Mucosa of rectum (tissue), 2 donors: ENCODE data around the gene SORCS1.

Source experiments
- H3K27ac ChIP-seq, 2 donors: one replicate each; pipeline ENCODE4 v1.7.0; 2013; ENCODE audit warnings: inconsistent platforms in 2 of 2, low read depth in 2 of 2, low read length in 2 of 2
- H3K27me3 ChIP-seq, 2 donors: one replicate each; pipeline ENCODE4 v1.7.0; 2013; ENCODE audit warnings: low read length in 2 of 2; ENCODE audit not compliant: control insufficient read depth in 2 of 2, insufficient read depth in 2 of 2
- H3K36me3 ChIP-seq, 2 donors: one replicate each; pipeline ENCODE4 v1.7.0; 2013; ENCODE audit warnings: low read length in 2 of 2; ENCODE audit not compliant: control insufficient read depth in 2 of 2, insufficient read depth in 2 of 2
- H3K4me1 ChIP-seq, 2 donors: one replicate each; pipeline ENCODE4 v1.7.0; 2013; ENCODE audit warnings: low read length in 2 of 2, mild to moderate bottlenecking in 1 of 2; ENCODE audit not compliant: control insufficient read depth in 2 of 2, insufficient read depth in 2 of 2
- H3K4me3 ChIP-seq, 2 donors: one replicate each; pipeline ENCODE4 v1.7.0; 2013; ENCODE audit warnings: low read length in 2 of 2
- H3K9ac ChIP-seq, 2 donors: one replicate each; pipeline ENCODE4 v1.7.0; 2013; ENCODE audit warnings: low read length in 2 of 2, low read depth in 1 of 2, mild to moderate bottlenecking in 1 of 2
- H3K9me3 ChIP-seq, 2 donors: one replicate each; pipeline ENCODE4 v1.7.0; 2013; ENCODE audit warnings: low read length in 2 of 2; ENCODE audit not compliant: control insufficient read depth in 2 of 2
- donor health status: healthy.
- donor health status: Normal muscosa, but diverticular disease.

Gene SORCS1

DNA sequence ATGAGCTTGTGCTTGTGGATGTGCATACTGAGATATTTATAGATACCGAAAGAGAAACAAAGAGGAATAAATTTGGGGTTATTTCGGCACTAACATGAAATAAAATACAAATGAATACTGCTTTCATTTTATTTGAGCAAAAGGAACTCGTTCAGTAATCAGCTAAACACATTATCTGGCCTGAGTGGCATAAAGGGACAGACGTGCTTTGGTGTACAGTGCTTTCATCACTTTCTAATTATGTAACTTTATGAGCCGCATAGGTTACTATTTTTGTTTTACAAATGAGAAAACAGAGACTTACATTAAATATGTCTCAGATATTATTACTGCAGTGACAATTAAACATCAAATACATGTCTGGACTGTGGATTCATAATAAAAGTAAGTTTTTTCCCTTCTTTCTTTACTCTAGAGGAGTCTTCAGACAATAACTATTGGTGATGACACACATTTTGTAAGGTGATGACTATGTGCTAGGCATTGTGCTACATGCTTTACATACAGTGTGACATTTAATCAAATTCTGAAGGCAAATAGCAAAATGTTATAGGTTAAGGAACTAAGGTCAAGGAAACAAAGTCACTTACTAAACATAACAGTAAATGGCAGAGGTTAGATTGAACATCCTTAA, 503.3 kb downstream of the SORCS1 start:
- Histone ChIP-seq H3K9me3 (no peaks in the 10 kb centered on the region), H3K27ac (no peak overlapping the region), H3K4me3 (no peak overlapping the region), H3K36me3 (no peaks in the 10 kb centered on the region), H3K4me1 (no peaks in the 10 kb centered on the region), H3K27me3 (no peaks in the 10 kb centered on the region), H3K9ac (no peak overlapping the region)

DNA sequence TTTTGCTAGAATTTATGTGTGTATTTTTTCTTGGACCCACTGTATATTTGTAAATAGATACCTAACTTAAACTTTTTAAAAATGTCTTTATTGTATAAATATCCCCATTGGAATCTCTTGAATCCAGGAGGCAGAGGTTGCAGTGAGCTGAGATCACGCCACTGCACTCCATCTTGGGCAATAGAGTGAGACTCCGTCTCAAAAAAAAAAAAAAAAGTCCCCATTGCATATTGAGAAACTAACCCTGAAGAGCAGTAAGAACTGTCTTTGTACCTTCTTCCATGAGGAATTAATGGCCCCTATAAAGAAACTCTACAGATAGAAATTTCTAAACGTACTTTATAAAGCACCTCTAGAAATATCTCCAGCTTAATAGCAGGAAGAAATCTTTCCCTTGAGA, 504.0 kb downstream of the SORCS1 start:
- H3K36me3 ChIP-seq = no peaks in the 10 kb centered on the region
- no peaks in the 10 kb centered on the region for H3K4me1 ChIP-seq
- no peak overlapping the region for H3K4me3 ChIP-seq
- H3K9me3 ChIP-seq = no peaks in the 10 kb centered on the region
- no peak overlapping the region for H3K9ac ChIP-seq
- no peaks in the 10 kb centered on the region for H3K27me3 ChIP-seq
- no peak overlapping the region for H3K27ac ChIP-seq

DNA sequence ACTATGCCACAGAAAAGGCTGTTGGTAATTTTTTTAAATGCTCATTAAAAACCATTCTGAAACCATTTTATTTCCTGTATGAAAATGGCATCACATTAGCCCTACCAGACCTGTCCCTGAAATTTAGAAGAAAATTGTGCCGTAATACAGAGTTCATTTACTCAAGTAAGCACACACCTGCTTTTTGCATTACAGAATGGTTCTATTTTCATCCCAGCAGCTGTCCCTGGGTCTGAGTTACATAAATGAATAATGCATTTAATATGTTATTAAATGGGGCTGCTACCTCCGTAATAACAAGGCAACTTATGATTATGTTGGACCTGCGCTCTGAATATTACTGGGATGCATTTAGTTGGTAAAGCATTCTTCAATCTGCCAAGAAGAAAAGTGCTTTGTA, 508.9 kb downstream of the SORCS1 start:
- H3K4me3 ChIP-seq = no peak overlapping the region
- no peak overlapping the region for H3K9ac ChIP-seq
- no peaks in the 10 kb centered on the region for H3K36me3 ChIP-seq
- no peak overlapping the region for H3K27ac ChIP-seq
- H3K27me3 ChIP-seq = no peaks in the 10 kb centered on the region
- no peaks in the 10 kb centered on the region for H3K4me1 ChIP-seq
- H3K9me3 ChIP-seq = no peaks in the 10 kb centered on the region

DNA sequence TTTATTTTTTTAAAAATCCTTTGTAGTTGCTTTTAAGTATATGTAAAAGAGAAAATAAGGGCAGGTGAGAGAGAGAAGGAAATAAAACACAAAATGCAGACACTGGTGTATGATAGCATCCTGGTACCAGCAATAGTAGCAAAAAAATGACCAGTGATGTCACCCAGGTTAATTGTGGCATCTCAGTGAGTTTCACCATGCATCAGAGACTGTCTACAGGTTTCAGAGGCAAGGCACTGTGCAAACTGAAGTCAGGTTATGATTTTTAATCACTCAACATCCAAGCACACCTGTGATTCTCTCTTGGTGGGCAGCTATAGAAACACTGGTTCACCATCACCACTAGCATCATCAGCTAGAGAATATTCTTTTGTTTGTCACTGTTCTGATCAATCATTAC, 509.3 kb downstream of the SORCS1 start:
- H3K27ac ChIP-seq = no peak overlapping the region
- H3K9me3 ChIP-seq = no peaks in the 10 kb centered on the region

DNA sequence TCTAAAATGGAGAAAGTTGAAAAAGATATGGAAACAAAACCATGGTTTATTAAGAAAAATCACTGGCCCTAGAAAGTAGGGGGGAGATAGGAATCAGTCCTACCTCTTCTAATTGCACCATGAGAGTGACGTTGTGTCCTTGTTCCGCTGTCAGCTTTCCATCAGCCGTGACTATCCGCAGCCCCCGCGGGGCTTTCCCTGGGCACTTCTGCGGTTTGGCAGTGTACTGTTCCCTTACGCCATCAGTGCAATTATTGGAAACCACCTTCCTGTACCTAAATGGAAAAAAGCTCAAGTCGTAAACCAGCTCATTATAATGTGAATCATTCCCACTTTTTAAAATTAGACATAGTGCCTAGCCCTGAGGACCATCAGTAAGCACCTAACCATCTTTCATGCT, 512.2 kb downstream of the SORCS1 start:
- Histone ChIP-seq H3K9ac (no peak overlapping the region), H3K27me3 (no peaks in the 10 kb centered on the region), H3K36me3 (no peaks in the 10 kb centered on the region), H3K4me3 (no peak overlapping the region), H3K9me3 (no peaks in the 10 kb centered on the region), H3K27ac (no peak overlapping the region), H3K4me1 (no peaks in the 10 kb centered on the region)

More for the DNA sequence above, 509.3 kb downstream of the SORCS1 start:
- no peaks in the 10 kb centered on the region for H3K27me3 ChIP-seq
- H3K4me1 ChIP-seq = no peaks in the 10 kb centered on the region
- H3K4me3 ChIP-seq = no peak overlapping the region
- H3K36me3 ChIP-seq = no peaks in the 10 kb centered on the region
- no peak overlapping the region for H3K9ac ChIP-seq

DNA sequence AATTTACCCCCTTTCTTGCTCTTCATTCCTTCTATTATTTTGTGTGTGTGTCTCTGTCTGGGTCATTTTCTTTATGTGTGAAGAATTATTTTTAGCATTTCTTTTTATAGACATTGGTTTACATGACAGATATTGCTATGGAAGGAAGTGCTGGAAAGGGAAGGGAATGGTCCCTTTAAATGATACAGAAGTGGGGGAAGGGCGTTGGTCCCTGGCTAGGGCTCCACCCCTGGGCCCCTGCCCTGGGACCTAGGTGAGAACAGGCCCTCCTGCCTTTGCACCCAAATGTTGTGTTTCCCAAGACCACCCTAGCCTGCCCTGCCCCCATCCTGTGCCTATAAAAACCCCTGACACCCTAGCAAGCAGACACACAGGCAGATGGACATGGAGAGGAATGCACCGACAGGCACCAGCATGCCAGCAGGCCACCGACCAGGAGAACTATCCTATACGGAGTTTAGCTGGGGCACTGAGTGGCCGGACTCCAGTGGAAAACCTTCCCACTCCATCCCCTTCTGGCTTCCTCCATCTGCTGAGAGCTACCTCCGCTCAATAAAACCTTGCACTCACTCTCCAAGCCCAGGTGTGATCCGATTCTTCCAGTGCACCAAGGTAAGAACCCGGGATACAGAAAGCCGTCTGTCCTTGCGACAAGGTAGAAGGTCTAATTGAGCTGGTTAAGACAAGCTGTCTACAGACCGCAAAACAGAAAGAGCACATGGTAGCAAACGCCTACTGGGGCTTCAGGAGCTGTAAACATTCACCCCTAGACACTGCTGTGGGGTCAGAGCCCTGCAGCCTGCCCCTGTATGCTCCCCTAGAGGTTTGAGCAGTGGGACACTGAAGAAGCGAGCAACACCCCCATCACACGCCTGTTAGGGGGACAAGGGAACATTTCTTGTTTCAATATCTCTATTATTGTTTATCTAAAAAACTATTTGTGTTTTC, 515.7 kb downstream of the SORCS1 start:
- H3K27me3 ChIP-seq = no peaks in the 10 kb centered on the region
- H3K27ac ChIP-seq = no peak overlapping the region
- H3K4me3 ChIP-seq = no peak overlapping the region
- no peaks in the 10 kb centered on the region for H3K36me3 ChIP-seq
- H3K4me1 ChIP-seq = no peaks in the 10 kb centered on the region
- H3K9ac ChIP-seq = no peak overlapping the region
- H3K9me3 ChIP-seq = no peaks in the 10 kb centered on the region

DNA sequence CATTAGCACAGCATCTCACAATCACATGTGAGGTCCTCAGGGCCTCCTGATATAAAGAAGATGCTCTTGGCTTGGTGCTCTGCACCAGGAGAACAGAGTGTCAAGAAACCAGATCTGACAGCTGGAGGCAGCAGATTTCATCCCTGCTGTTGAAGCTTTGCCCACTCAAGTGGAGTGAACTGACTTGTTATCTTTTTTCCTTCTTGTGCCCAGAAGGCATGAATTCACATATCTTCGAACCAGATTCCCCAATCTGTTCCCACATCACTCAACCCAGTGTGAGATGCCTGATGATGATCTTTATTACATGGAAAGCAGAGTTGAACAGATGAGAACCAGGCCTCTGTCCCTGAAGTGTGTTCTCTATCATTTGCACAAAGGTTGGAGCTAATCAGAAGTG, 521.0 kb downstream of the SORCS1 start:
- Histone ChIP-seq H3K4me3 (no peak overlapping the region), H3K27me3 (no peaks in the 10 kb centered on the region), H3K36me3 (no peaks in the 10 kb centered on the region), H3K9ac (no peak overlapping the region), H3K27ac (no peak overlapping the region), H3K9me3 (no peaks in the 10 kb centered on the region), H3K4me1 (no peaks in the 10 kb centered on the region)

DNA sequence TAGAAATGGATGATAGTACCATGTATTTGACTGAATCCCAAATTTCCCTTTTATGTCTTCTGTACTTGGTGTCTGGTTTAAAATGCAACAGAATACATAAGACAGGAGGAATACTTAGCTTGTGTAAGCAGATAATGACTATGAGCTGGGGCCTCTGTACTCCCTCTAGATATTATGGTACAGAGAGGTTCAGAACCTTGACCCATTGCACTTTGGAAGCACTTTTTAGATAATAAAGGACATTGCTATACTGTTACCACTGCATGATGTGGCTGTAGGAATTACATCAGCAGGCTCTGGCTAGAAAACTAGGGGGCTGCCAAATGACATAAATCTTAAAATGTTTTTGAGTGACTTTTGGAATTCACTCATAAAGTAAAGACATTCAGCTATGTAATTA, 526.6 kb downstream of the SORCS1 start:
- no peak overlapping the region for H3K27ac ChIP-seq
- H3K4me1 ChIP-seq = no peaks in the 10 kb centered on the region
- H3K4me3 ChIP-seq = no peak overlapping the region
- no peaks in the 10 kb centered on the region for H3K36me3 ChIP-seq
- H3K27me3 ChIP-seq = no peaks in the 10 kb centered on the region
- H3K9ac ChIP-seq = no peak overlapping the region
- H3K9me3 ChIP-seq = no peaks in the 10 kb centered on the region

DNA sequence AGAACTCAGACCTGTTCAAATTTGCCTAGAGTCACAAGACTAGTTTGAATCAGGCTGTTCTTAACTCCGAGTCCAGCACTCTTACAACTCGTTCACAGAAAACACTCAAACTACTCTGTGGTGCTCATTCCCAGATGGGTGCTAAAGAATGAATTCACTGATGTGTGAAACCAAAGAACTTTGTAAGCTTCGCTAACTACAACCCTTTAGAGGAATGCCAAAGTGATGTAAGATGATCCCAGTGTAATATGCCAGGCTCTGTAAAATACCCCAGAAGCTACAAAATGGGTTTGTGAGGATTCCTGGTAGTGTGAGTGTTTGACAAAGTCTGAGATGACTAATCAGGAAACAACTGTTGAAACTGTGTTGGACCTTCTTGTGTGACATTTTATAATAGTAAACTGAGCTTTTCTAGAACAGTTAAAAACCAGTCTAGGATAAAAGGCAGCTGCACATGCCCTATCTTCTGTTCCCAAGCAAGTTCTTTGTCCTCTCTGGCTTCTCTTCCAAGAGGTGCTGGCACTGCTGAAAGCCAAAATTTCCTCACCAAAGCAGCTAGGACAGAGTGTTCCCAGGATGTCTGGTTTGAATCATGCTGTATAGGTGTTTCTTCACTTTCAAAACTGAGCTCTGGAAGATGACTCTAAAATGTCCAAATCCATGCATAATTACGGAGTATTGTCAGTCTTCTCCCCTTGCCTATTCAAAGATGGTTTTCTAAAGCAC, 527.6 kb downstream of the SORCS1 start:
- Histone ChIP-seq H3K9ac (no peak overlapping the region), H3K27me3 (no peaks in the 10 kb centered on the region), H3K4me1 (no peaks in the 10 kb centered on the region), H3K27ac (no peak overlapping the region), H3K9me3 (no peaks in the 10 kb centered on the region), H3K36me3 (no peaks in the 10 kb centered on the region), H3K4me3 (no peak overlapping the region)

DNA sequence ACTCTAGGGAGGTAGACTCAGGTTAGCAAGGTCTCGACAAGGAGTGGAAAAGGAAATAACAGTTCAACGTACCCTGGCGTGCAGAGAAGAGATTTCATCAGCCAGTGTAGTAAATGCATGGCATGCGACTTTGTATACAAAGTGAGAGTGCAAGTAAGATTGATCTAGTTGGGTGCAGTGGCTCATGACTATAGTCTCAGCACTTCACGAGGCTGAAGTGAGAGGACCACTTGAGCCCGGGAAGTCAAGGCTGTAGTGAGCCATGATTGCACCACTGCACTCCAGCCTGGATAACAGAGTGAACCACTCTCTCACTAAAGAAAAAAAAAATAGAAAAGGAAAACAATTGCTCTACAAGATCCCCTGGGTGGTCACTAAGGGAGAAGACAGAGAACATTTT, 528.6 kb downstream of the SORCS1 start:
- Histone ChIP-seq H3K4me1 (no peaks in the 10 kb centered on the region), H3K27ac (no peak overlapping the region), H3K9me3 (no peaks in the 10 kb centered on the region), H3K4me3 (no peak overlapping the region), H3K9ac (no peak overlapping the region), H3K27me3 (no peaks in the 10 kb centered on the region), H3K36me3 (no peaks in the 10 kb centered on the region)
